A673 (cell line): ENCODE results near the gene SHC4. TPM values are rescaled to one million over a fixed set of nuclear protein-coding genes. Genes with fewer than 3 reads are reported as not detected.

Experiments
- BruUV-seq: library from RNA; stranded (reverse); fragments of 400-500 nt; replicated peaks from 2 replicates; lab custom pipeline; 2021; lab: Mats Ljungman, UMichigan
- CTCF ChIA-PET: fragments of 300-600 bp; sonication (Branson Sonifier 250); formaldehyde crosslinking; loops from one replicate; lab custom pipeline; 2022; ENCODE audit warnings: antibody characterized with exemption; lab: Charles Lee
- POLR2A ChIA-PET: fragments of 300-600 bp; sonication (Branson Sonifier 250); formaldehyde crosslinking; loops from one replicate; lab custom pipeline; 2022; ENCODE audit warnings: antibody characterized with exemption; ENCODE audit not compliant: low non-redundant PET; lab: Charles Lee
- DNase-seq: peaks from one replicate; pipeline ENCODE4 v3.0.0-alpha.2; 2015; ENCODE audit warnings: low spot score
- H3K27ac ChIP-seq: fragments of 200-600 bp; sonication (generic); 2 replicates; pipeline ENCODE4 v1.5.1; 2016; ENCODE audit warnings: mixed run types, low read depth, mild to moderate bottlenecking, mixed read lengths, antibody characterized with exemption, low read length; ENCODE audit not compliant: poor library complexity, severe bottlenecking
- H3K27me3 ChIP-seq: fragments of 200-600 bp; sonication (generic); replicated peaks from 2 replicates; pipeline ENCODE4 v1.6.1; 2017; ENCODE audit warnings: mixed run types, low read depth, mild to moderate bottlenecking, mixed read lengths, antibody characterized with exemption, low read length; ENCODE audit not compliant: insufficient read depth, poor library complexity
- H3K36me3 ChIP-seq: fragments of 200-600 bp; sonication (generic); 2 replicates; pipeline ENCODE4 v1.6.1; 2016; ENCODE audit warnings: mixed run types, mild to moderate bottlenecking, mixed read lengths, antibody characterized with exemption, low read length; ENCODE audit not compliant: insufficient read depth, poor library complexity, severe bottlenecking
- H3K4me1 ChIP-seq: fragments of 200-600 bp; sonication (generic); 2 replicates; pipeline ENCODE4 v1.6.1; 2017; ENCODE audit warnings: mixed run types, mild to moderate bottlenecking, mixed read lengths, antibody characterized with exemption, low read length; ENCODE audit not compliant: insufficient read depth, poor library complexity, severe bottlenecking
- H3K4me3 ChIP-seq: fragments of 200-600 bp; sonication (generic); 2 replicates; pipeline ENCODE4 v1.5.1; 2016; ENCODE audit warnings: low read depth, mixed run types, mild to moderate bottlenecking, mixed read lengths, low read length; ENCODE audit not compliant: poor library complexity, severe bottlenecking
- H3K9me3 ChIP-seq: fragments of 200-600 bp; sonication (generic); 2 replicates; pipeline ENCODE4 v1.6.1; 2016; ENCODE audit warnings: mixed run types, low read depth, mild to moderate bottlenecking, mixed read lengths, antibody characterized with exemption, low read length; ENCODE audit not compliant: poor library complexity, severe bottlenecking
- EZH2 ChIP-seq: fragments of 200-600 bp; sonication (generic); IDR thresholded peaks from 2 replicates; pipeline ENCODE4 v1.6.1; 2017; ENCODE audit warnings: borderline replicate concordance, low read depth, mild to moderate bottlenecking, mixed read lengths, antibody characterized with exemption, low read length; ENCODE audit not compliant: poor library complexity, severe bottlenecking
- intact Hi-C: fragments of 100-400 bp; cut with micrococcal nuclease; formaldehyde crosslinking; loops from one replicate; pipeline ENCODE4 v1.10.0; 2022; ENCODE audit not compliant: unreplicated experiment
- total RNA-seq: library from RNA; stranded (reverse); gene quantifications from 2 replicates; pipeline ENCODE4 v1.2.3, GENCODE V29; 2021
- TF ChIP-seq, protein P1 (sequence below): fragments of 300-800, 200-600 bp; sonication (generic); conservative IDR thresholded peaks from 2 replicates; pipeline ENCODE4 v1.5.1; 2017; ENCODE audit warnings: low read depth, mild to moderate bottlenecking, antibody characterized with exemption, low read length, moderate library complexity, mixed read lengths

Gene SHC4
- total RNA-seq, 1 experiment from 2014 or later, result 0.73 TPM

DNA sequence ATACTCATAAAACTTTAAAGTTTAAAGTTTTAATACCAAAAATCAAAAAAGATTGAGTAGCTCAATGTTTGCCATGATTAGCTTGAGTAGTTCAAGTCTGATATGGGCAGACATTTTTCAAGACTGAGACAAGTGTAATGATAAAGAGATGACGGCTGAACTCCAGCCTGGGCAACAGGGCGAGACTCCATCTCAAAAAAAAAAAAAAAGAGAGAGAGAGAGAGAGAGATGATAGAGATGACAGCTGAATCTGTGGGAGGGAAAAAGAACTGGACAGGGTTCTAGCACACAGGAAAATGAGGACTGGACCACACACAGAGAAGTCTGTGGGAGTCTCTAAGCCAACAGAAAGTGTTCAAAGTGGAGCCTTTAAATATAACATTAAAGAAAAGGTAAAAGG lies 178.0 kb downstream of the SHC4 start:
- peaks cover 74% of the 10 kb centered on the region for H3K36me3 ChIP-seq
- intact Hi-C loops, result no loop called here

GRCh38 chr15:48785195-48785594 lies 178.5 kb downstream of the SHC4 start:
- Histone ChIP-seq H3K36me3 (peaks cover 76% of the 10 kb centered on the region), H3K4me3 (no peak overlapping the region), H3K27ac (no peak overlapping the region), H3K4me1 (no peaks in the 10 kb centered on the region), H3K9me3 (no peaks in the 10 kb centered on the region), H3K27me3 (no peaks in the 10 kb centered on the region)
- DNase-seq, result no peak
- intact Hi-C loops, result no loop called here
- no TSS peak for BruUV-seq
- POLR2A ChIA-PET, result no interaction called here
- CTCF ChIA-PET, result no interaction called here
- TF ChIP-seq, protein P1, sequence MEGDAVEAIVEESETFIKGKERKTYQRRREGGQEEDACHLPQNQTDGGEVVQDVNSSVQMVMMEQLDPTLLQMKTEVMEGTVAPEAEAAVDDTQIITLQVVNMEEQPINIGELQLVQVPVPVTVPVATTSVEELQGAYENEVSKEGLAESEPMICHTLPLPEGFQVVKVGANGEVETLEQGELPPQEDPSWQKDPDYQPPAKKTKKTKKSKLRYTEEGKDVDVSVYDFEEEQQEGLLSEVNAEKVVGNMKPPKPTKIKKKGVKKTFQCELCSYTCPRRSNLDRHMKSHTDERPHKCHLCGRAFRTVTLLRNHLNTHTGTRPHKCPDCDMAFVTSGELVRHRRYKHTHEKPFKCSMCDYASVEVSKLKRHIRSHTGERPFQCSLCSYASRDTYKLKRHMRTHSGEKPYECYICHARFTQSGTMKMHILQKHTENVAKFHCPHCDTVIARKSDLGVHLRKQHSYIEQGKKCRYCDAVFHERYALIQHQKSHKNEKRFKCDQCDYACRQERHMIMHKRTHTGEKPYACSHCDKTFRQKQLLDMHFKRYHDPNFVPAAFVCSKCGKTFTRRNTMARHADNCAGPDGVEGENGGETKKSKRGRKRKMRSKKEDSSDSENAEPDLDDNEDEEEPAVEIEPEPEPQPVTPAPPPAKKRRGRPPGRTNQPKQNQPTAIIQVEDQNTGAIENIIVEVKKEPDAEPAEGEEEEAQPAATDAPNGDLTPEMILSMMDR, result no peak
- TF ChIP-seq EZH2, result no peak

More for the DNA sequence above, 178.0 kb downstream of the SHC4 start:
- no peak for TF ChIP-seq EZH2
- TF ChIP-seq, protein P1, result no peak
- POLR2A ChIA-PET, result no interaction called here
- no peak overlapping the region for H3K27ac ChIP-seq
- DNase-seq, result no peak
- CTCF ChIA-PET, result no interaction called here
- no peak overlapping the region for H3K4me3 ChIP-seq
- H3K4me1 ChIP-seq, result no peaks in the 10 kb centered on the region
- H3K27me3 ChIP-seq, result no peaks in the 10 kb centered on the region
- BruUV-seq, result no TSS peak
- H3K9me3 ChIP-seq, result no peaks in the 10 kb centered on the region

GRCh38 chr15:48784756-48785155 lies 179.0 kb downstream of the SHC4 start:
- POLR2A ChIA-PET, result no interaction called here
- H3K36me3 ChIP-seq, result peaks cover 74% of the 10 kb centered on the region

More at GRCh38 chr15:48784756-48785155, 179.0 kb downstream of the SHC4 start:
- no peak for DNase-seq
- TF ChIP-seq, protein P1, result no peak
- TF ChIP-seq EZH2, result no peak
- Histone ChIP-seq H3K4me3 (no peak overlapping the region), H3K4me1 (no peaks in the 10 kb centered on the region), H3K9me3 (no peaks in the 10 kb centered on the region), H3K27me3 (no peaks in the 10 kb centered on the region), H3K27ac (no peak overlapping the region)
- intact Hi-C loops, result no loop called here
- CTCF ChIA-PET, result no interaction called here
- no TSS peak for BruUV-seq
